Measurements from ENCODE around the gene PLEKHA4.
"Not testable (repeated sequence)": the region's sequence is repeated elsewhere in the genome, so short reads cannot be mapped to it uniquely, and the experiment has no call there.

The PLEKHA4 gene

DNA sequence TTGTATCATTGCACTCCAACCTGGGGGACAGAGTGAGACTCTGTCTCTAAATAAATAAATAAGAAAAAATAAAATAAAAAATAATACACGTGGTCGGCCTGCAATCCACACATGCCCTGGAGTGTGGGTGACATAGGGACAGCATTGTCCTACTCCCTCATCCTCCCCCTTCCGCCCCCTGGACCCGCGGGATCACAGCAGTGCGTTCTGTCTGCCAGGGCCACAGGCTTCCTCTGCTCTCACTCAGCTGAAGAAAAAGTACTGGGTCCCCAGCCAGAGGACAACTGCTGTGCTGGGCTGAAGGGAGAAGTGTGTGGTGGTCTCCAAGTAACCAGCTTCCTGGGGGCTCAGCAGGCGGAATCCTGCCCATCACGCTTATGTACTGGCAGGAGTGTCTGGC is 63.9 kb downstream of the PLEKHA4 start:
- in situ Hi-C loops (cut with HindIII; ENCODE audit: low sequenced_read_pairs), result no loop called here

- in situ Hi-C loops (cut with HindIII; ENCODE audit: low sequenced_read_pairs), result no loop called here
Observed at GRCh38 chr19:48802623-48803022, 65.8 kb downstream of the PLEKHA4 start.

DNA sequence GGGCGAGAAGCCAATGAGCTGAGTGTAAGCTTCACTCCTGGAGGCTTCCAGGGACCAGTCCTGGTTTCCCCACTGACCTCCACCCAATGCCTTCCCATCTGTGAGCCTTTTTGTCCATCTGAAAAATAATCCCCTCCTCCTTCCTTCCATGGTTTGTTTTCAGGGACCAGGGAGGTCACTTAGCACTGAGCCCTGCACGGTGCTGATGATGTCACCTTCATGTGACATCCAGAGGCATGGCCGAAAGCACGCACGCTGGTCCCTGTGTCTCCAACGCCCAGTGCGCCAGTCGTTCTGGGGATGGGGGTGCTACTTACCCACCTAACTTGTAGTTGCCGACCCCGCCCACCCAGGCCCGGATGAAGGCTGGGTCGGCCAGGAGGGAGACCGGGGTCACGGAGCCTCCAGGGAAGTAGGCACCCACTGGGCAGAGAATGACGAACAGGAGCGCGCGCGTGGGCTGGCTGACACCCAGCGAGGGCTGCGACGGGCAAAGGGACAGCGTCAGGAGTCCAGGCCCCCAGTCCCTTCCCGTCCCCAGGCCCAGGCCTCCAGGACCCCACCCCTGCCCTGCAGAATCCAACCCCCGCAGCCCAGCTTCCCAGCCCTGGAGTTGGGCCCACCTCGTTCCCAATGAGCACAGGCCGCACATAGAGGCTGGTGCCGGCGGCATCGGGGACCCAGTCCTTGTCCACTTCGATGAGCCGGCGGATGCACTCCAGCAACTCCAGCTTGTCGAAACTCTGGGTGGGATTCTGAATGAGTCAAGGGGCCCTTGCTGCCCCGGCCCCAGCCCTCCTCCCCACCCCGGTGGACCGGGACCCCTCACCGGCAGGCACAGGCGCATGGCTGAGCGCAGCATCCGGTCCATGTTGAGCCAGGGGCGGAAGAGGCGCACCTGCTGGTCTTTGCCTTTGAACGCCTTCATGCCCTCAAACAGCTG is 68.8 kb downstream of the PLEKHA4 start:
- in situ Hi-C loops (cut with HindIII; ENCODE audit: low sequenced_read_pairs), result loop anchor here (5.0 to 10.0 kb wide), 3 partner anchors 43 to 188 kb away; partner anchors contain the start of gene NTN5

DNA sequence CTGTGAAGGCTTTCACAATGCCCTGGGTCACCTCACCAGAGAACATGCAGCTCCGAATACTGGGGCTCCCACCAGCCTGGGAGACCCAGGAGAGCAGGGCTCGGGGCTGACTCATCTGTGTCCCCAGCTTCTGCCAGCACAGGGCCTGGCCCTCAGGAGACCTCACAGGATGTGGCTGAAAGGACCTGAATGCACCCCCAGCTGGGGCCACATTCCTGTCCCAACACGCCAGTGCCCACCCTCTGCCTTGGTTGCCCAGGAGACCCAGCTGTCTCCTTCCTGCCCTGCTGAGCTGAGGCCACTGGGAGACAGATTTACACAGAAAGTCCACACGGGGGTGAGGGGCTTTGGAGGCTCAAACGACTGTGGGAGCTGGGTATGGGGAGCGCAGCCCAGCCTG is 69.5 kb downstream of the PLEKHA4 start:
- in situ Hi-C loops (cut with HindIII; ENCODE audit: low sequenced_read_pairs), result loop anchor here (5.0 to 10.0 kb wide), 3 partner anchors 43 to 188 kb away; partner anchors contain the start of gene NTN5

- in situ Hi-C loops (cut with HindIII; ENCODE audit: low sequenced_read_pairs), result loop anchor here (5.0 to 10.0 kb wide), 3 partner anchors 45 to 190 kb away; partner anchors contain the start of gene NTN5
Observed at GRCh38 chr19:48797103-48797502, 71.3 kb downstream of the PLEKHA4 start.

DNA sequence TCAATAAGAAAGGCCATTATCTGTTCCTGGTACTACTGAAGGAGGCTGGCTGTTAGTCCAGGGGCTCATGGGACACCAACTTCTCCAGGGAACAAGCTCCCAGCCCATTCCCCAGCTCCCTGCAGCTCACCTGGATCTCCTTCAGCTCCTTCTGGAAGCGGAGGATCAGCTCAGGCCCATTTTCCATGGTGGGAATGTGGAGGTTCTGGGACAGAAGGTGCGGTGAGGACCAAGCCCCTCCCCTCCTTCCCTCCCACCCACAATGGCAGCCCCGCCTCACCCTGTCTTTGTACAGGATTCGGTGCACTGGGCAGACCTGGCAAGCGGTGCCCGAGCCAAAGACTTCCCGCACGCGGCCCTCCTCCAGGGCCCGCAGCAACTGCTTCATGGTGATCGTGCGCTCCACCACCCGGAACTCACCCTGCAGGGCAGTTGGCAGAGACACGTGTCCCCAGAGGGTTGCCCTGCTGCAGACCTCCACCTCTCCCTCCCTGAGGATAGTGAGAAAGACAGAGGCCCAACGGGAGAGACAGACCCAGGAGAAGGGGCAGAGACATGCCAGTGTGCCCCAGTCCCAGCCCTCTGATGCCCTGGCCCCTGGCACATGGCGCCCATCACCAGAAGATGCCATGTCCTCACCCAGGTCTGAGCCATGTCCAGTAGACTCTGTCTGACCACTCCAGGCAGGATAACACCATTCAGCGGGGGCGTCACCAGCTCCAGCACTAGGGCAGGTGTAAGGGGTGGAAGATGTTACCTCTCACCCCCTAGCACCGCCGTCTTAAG is 71.9 kb downstream of the PLEKHA4 start:
- in situ Hi-C loops (cut with HindIII; ENCODE audit: low sequenced_read_pairs), result loop anchor here (5.0 to 10.0 kb wide), 3 partner anchors 46 to 191 kb away; partner anchors contain the start of gene NTN5

GRCh38 chr19:48795685-48796070 is 72.7 kb downstream of the PLEKHA4 start:
- in situ Hi-C loops (cut with HindIII; ENCODE audit: low sequenced_read_pairs), result loop anchor here (5.0 to 10.0 kb wide), 3 partner anchors 47 to 192 kb away; partner anchors contain the start of gene NTN5

- in situ Hi-C loops (cut with HindIII; ENCODE audit: low sequenced_read_pairs), result loop anchor here (5.0 to 10.0 kb wide), 3 partner anchors 47 to 192 kb away; partner anchors contain the start of gene NTN5
Observed at GRCh38 chr19:48795055-48795684, 73.2 kb downstream of the PLEKHA4 start.

- in situ Hi-C loops (cut with HindIII; ENCODE audit: low sequenced_read_pairs), result loop anchor here (10.0 kb wide), 1 partner anchor 119 kb away; the partner anchor contains the start of gene NTN5
Observed at GRCh38 chr19:48794291-48794690, 74.1 kb downstream of the PLEKHA4 start.

- in situ Hi-C loops (cut with HindIII; ENCODE audit: low sequenced_read_pairs), result loop anchor here (10.0 kb wide), 1 partner anchor 118 kb away; the partner anchor contains the start of gene NTN5
Observed at GRCh38 chr19:48793271-48793670, 75.1 kb downstream of the PLEKHA4 start.

DNA sequence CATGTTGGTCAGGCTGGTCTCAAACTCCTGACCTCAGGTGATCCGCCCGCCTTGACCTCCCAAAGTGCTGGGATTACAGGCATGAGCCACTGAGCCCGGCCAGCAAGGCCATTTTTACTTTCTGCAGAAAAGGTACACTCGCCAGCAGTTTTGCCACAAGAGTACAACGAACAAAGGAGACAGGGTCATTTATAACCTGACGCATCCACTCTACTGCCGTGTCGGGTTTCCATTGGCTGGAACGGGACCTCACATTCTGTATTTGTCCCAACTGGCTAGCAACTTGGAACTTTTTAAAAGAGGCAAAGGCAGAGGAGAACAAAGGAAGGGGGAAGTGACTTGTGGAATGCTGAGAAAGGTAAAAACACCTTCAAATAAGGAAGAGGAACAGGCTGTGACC is 81.1 kb downstream of the PLEKHA4 start:
- in situ Hi-C loops (cut with HindIII; ENCODE audit: low sequenced_read_pairs), result not testable (repeated sequence)

Data from endothelial cell of hepatic sinusoid (primary cell).